Right atrium auricular region (tissue), 2 donors: ENCODE data around the gene NAB1. TPM values are rescaled to one million over a fixed set of nuclear protein-coding genes. Genes with fewer than 3 reads are reported as not detected.

ENCODE experiments used
- DNase-seq: peaks from one replicate; pipeline ENCODE4 v3.0.0-alpha.2; 2019; ENCODE audit warnings: low spot score
- H3K27ac ChIP-seq, 2 donors: fragments of 200-600 bp; sonication (generic); 1 replicate in 1 of 2; 2 replicates in 1 of 2; pipeline ENCODE4 v1.5.1; 2016 to 2019
- H3K27me3 ChIP-seq, 2 donors: fragments of 200-600 bp; sonication (generic); one replicate each; pipeline versions ENCODE4 v1.5.1 to v1.6.0; 2017 to 2019
- H3K36me3 ChIP-seq: fragments of 200-600 bp; sonication (generic); one replicate; pipeline ENCODE4 v1.5.1; 2016
- H3K4me1 ChIP-seq, 2 donors: fragments of 200-600 bp; sonication (generic); one replicate each; pipeline versions ENCODE4 v1.5.1 to v1.6.0; 2017 to 2019
- H3K4me3 ChIP-seq, 2 donors: fragments of 200-600 bp; sonication (generic); 1 replicate in 1 of 2; 2 replicates in 1 of 2; pipeline ENCODE4 v1.5.1; 2017 to 2019; ENCODE audit warnings: mild to moderate bottlenecking in 1 of 2, moderate library complexity in 1 of 2
- H3K9me3 ChIP-seq, 2 donors: fragments of 200-600 bp; sonication (generic); one replicate each; pipeline ENCODE4 v1.5.1; 2019
- CTCF ChIP-seq, 2 donors: fragments of 200-600 bp; sonication (generic); IDR thresholded peaks; one replicate each; pipeline ENCODE4 v1.5.1; 2019; ENCODE audit warnings: antibody characterized with exemption in 2 of 2
- total RNA-seq, 2 donors: library from RNA; depleted of rRNA; stranded (reverse); fragments of >200 nt; gene quantifications; one replicate each; pipeline ENCODE4 v1.1.0, GENCODE V29; 2016

Gene NAB1
- total RNA-seq, 2 donors from 2014 or later = 37.0 to 64.4 TPM

- TF ChIP-seq CTCF (IDR thresholded peaks at IDR 0.05) = no peak
- no peaks in the 10 kb centered on the region for H3K27me3 ChIP-seq
- H3K4me1 ChIP-seq = no peaks in the 10 kb centered on the region
- H3K9me3 ChIP-seq = no peaks in the 10 kb centered on the region
- H3K27ac ChIP-seq = no peak overlapping the region
- no peak for DNase-seq
- H3K4me3 ChIP-seq = no peak overlapping the region
- H3K36me3 ChIP-seq = peaks cover 19% of the 10 kb centered on the region
Measured at GRCh38 chr2:190685333-190685732, 36.5 kb downstream of the NAB1 start.

GRCh38 chr2:190693533-190694232, 44.8 kb downstream of the NAB1 start:
- H3K36me3 ChIP-seq = no peaks in the 10 kb centered on the region

GRCh38 chr2:190694479-190694878, 45.6 kb downstream of the NAB1 start:
- H3K9me3 ChIP-seq = no peaks in the 10 kb centered on the region
- no peaks in the 10 kb centered on the region for H3K27me3 ChIP-seq
- no peaks in the 10 kb centered on the region for H3K36me3 ChIP-seq
- no peak overlapping the region for H3K27ac ChIP-seq
- DNase-seq = no peak
- no peak overlapping the region for H3K4me3 ChIP-seq
- TF ChIP-seq CTCF (IDR thresholded peaks at IDR 0.05) = no peak
- no peaks in the 10 kb centered on the region for H3K4me1 ChIP-seq

More at GRCh38 chr2:190693533-190694232, 44.8 kb downstream of the NAB1 start:
- no peaks in the 10 kb centered on the region for H3K9me3 ChIP-seq
- no peak overlapping the region for H3K27ac ChIP-seq
- H3K4me1 ChIP-seq = no peaks in the 10 kb centered on the region
- no peaks in the 10 kb centered on the region for H3K27me3 ChIP-seq
- DNase-seq = no peak
- no peak overlapping the region for H3K4me3 ChIP-seq
- no peak for TF ChIP-seq CTCF (IDR thresholded peaks at IDR 0.05)

- TF ChIP-seq CTCF (IDR thresholded peaks at IDR 0.05) = no peak
Measured at GRCh38 chr2:190695739-190696138, 46.9 kb downstream of the NAB1 start.

GRCh38 chr2:190696792-190697398, 48.0 kb downstream of the NAB1 start:
- no peaks in the 10 kb centered on the region for H3K27me3 ChIP-seq
- no peak for DNase-seq
- TF ChIP-seq CTCF (IDR thresholded peaks at IDR 0.05) = no peak
- H3K4me1 ChIP-seq = no peaks in the 10 kb centered on the region
- no peaks in the 10 kb centered on the region for H3K36me3 ChIP-seq
- H3K4me3 ChIP-seq = no peak overlapping the region
- no peak overlapping the region for H3K27ac ChIP-seq
- H3K9me3 ChIP-seq = no peaks in the 10 kb centered on the region

More at GRCh38 chr2:190695739-190696138, 46.9 kb downstream of the NAB1 start:
- H3K27ac ChIP-seq = no peak overlapping the region
- no peaks in the 10 kb centered on the region for H3K27me3 ChIP-seq
- H3K9me3 ChIP-seq = no peaks in the 10 kb centered on the region
- H3K36me3 ChIP-seq = no peaks in the 10 kb centered on the region
- H3K4me1 ChIP-seq = no peaks in the 10 kb centered on the region
- DNase-seq = no peak
- no peak overlapping the region for H3K4me3 ChIP-seq
